GM18517 (cell line): ENCODE measurements around the gene ACTBL2.
A peak's percentile ranks its signal among the peaks of the same experiment; 100 is the strongest.

ENCODE experiments used
- ATAC-seq: cut with Tn5 transposase; IDR thresholded peaks from one replicate; pipeline ENCODE4 v1.9.1; 2021; ENCODE audit warnings: mild to moderate bottlenecking, moderate library complexity; ENCODE audit not compliant: unreplicated experiment

ACTBL2 gene

GRCh38 chr5:57450991-57451876 lies 31.4 kb downstream of the ACTBL2 start:
- ATAC-seq, result no peak

- ATAC-seq, result no peak
These were observed 33.9 kb downstream of the ACTBL2 start for GRCh38 chr5:57448751-57449150.

- ATAC-seq, result no peak
These were observed 34.3 kb downstream of the ACTBL2 start for GRCh38 chr5:57448287-57448686.

- ATAC-seq, result no peak
These were observed 35.0 kb downstream of the ACTBL2 start for GRCh38 chr5:57447658-57448057.

- no peak for ATAC-seq
These were observed 35.6 kb downstream of the ACTBL2 start for GRCh38 chr5:57446966-57447365.

- ATAC-seq, result no peak
These were observed 36.9 kb downstream of the ACTBL2 start for GRCh38 chr5:57445705-57446037.

GRCh38 chr5:57445006-57445704 lies 37.5 kb downstream of the ACTBL2 start:
- ATAC-seq, result no peak

- peak; percentile 55 for ATAC-seq
These were observed 40.4 kb downstream of the ACTBL2 start for GRCh38 chr5:57442080-57442839.

- ATAC-seq, result no peak
These were observed 41.1 kb downstream of the ACTBL2 start for GRCh38 chr5:57441557-57441956.

GRCh38 chr5:57439601-57440000 lies 43.0 kb downstream of the ACTBL2 start:
- no peak for ATAC-seq

GRCh38 chr5:57437976-57438805 lies 44.4 kb downstream of the ACTBL2 start:
- ATAC-seq, result no peak

GRCh38 chr5:57436586-57436985 lies 46.0 kb downstream of the ACTBL2 start:
- no peak for ATAC-seq

- ATAC-seq, result no peak
These were observed 46.9 kb downstream of the ACTBL2 start for GRCh38 chr5:57435701-57436134.

GRCh38 chr5:57434683-57435082 lies 47.9 kb downstream of the ACTBL2 start:
- no peak for ATAC-seq

GRCh38 chr5:57434227-57434640 lies 48.4 kb downstream of the ACTBL2 start:
- no peak for ATAC-seq

- ATAC-seq, result no peak
These were observed 49.7 kb downstream of the ACTBL2 start for GRCh38 chr5:57432876-57433275.

GRCh38 chr5:57431759-57432158 lies 50.9 kb downstream of the ACTBL2 start:
- no peak for ATAC-seq
